ENCODE data around the gene PPP1R37.
A peak's percentile ranks its signal among the peaks of the same experiment; 100 is the strongest.

Gene PPP1R37

GRCh38 chr19:45169602-45170001, 76.6 kb downstream of the PPP1R37 start:
- no peak for DNase-seq (ENCODE audit: low read depth in 3 of 3)

DNA sequence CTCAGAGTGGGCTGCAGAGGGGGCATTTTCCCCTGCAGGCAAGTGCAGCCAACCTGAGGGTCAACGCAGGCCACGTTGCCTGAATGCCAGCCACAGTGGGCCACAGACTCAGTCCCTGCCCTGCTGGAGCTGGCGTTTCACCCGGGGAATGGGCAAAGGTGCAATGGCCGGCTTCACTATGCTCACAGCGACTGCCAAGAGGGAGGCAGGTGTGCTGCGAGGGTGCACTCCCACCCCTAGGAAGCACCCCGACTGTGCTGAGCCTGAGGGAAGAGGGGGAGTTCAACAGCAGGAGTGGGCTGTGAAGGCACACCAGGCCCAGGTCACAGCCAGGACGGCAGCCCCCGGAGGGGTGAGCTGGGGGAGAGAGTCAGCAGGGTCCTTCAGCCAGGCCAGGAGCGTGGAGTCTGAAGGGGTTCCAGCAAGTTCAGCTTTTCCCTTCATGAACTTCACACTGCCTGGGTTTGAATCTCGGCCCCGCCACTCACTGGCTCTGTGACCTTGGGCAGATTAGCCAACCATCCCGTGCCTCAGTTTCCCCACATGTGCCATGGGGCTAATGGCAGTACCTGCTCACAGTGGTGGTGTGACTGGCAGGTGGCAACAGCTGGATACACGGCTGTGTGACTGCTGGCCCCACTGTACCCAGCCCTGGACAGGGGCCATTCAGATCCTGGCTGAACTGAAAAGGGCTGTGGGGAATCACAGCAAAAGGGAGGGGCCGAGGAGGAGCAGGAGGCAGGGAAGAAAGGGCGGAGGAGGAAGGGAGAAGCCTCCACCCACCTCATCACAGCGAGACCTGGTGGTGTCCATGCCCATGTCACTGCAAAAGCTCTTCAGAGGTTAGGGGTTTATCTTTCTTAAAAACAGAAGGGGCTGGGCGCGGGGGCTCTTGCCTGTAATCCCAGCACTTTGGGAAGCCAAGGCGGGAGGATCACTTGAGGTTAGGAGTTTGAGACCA, 77.4 kb downstream of the PPP1R37 start:
- DNase-seq (ENCODE audit: low read depth in 3 of 3): no peak

DNA sequence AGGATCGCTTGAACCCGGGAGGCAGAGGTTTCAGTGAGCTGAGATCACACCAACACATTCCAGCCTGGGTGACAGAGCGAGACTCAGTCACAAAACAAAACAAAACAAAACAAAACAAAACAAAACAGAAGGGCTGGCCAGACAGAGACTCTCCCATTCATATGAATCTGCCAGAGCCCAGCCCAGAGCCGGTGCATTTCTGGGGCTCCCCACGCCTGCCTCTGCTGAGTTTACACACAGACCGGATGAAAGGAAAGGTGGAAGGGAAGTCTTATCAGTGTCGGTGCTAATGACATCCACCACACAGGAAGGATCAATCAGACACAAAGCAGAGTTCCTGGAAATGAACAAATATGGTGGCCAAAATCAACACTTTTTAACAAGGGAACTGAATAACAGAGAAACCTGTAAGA, 78.2 kb downstream of the PPP1R37 start:
- DNase-seq (ENCODE audit: low read depth in 3 of 3): no peak

GRCh38 chr19:45172173-45172572, 79.2 kb downstream of the PPP1R37 start:
- DNase-seq (ENCODE audit: low read depth in 3 of 3): no peak

GRCh38 chr19:45172611-45173208, 79.7 kb downstream of the PPP1R37 start:
- DNase-seq (ENCODE audit: low read depth in 3 of 3): no peak

DNA sequence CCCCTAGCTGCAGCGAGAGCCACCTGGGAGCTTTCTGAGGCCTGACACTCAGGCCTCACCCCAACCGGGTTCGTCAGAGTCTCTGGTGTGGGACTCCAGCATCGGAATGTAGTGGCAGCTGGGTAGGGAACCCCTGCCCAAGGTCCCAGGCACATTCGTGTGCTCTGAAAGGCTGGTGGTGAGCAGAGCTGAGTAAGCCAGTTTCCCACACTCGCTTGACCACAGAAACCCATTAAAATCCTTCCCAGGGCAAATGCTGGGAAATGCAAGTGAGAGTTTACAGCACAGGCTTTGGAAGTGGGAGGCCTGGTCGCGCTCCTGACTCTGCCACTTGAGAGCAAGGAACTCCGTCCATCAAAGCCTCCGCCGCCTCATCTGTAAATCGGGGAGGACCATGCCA, 80.8 kb downstream of the PPP1R37 start:
- no peak for DNase-seq (ENCODE audit: low read depth in 3 of 3)

DNA sequence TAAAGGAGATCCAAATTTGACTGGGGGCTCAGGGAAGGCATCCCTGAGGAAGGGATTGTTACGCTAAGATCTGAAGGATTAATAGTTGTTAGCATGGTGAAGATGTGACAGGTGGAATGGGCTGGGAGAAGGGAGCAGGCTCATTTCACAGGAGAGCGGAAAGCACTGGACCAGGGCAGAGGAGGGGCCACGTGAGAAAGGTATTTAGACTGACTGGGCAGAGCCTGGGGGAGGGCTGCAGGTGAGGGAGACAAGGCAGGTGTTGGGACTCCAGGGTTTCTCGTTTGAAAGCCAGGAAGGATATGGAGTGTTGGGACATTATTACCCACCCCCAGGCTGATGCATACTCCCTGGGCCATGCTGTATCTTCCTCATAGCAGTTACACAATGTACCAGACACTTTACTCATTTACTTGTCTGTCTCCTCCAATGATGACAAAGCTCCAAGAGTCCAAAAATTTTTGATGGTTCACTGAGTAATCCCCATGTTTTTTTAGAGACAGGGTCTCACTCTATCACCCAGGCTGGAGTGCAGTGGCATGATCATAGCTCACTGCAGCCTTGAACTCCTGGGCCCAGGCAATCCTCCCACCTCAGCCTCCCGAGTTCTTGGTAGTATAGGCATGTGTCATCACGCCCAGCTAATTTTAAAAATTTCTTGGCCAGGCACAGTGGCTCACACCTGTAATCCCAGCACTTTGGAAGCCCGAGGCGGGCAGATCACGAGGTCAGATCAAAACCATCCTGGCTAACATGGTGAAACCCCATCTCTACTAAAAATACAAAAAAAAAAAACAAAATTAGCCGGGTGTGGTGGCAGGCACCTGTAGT, 82.8 kb downstream of the PPP1R37 start:
- DNase-seq (ENCODE audit: low read depth in 3 of 3): no peak

- peak in 1 of 3 donors; percentile 43 for DNase-seq (ENCODE audit: low read depth in 3 of 3)
Observed at GRCh38 chr19:45177817-45178261, 84.9 kb downstream of the PPP1R37 start, which contains the start of gene TRAPPC6A. Gene TRAPPC6A (minus strand): TSS chr19:45178237. CDS start chr19:45178218, 19 bp downstream.

DNA sequence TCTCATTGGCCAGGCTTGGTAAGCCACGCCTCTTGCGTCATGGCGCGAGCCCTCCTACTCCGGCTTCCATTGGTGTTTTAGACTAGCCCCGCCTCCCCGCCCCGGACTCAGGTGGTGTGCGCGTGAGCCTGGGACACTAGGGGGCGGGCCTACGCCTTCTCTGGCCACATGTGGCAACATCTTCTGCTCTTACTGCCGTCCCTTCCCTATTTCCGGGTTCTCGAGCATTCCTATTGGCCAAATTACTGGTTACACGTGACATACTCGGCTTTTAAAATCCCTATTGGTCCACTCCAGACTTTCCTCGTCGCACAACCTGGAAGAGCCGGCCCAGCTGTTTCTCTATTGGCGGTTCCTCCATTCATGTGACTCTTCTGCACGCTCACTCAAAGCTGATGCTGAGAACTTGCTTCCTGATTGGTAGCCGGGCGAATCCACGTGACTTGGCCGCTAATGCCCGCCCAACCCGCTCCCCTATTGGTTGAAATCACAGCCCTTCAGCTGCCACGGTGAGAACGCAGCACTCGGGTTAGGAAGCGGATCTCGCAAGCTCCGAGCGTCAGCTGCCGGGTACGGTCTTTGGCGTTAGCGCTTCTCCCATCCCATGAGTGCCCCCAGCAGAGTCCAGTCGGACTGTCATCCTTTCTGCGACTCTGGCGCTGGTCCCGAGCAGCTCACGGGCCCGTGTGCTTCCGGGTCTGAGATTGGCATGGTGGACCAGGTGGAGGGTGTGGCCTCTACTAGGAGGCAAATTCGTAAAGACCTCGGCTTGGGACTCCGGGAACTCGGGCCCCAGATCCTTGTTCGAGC, 85.5 kb downstream of the PPP1R37 start, which contains the start of gene BLOC1S3:
BLOC1S3 (plus strand) TSS at position 523 of the 810 bp plus-strand sequence. CDS start 513 bp downstream, outside the sequence.
- peak; percentile 99 to 100 (median 99) for DNase-seq (ENCODE audit: low read depth in 3 of 3)

DNA sequence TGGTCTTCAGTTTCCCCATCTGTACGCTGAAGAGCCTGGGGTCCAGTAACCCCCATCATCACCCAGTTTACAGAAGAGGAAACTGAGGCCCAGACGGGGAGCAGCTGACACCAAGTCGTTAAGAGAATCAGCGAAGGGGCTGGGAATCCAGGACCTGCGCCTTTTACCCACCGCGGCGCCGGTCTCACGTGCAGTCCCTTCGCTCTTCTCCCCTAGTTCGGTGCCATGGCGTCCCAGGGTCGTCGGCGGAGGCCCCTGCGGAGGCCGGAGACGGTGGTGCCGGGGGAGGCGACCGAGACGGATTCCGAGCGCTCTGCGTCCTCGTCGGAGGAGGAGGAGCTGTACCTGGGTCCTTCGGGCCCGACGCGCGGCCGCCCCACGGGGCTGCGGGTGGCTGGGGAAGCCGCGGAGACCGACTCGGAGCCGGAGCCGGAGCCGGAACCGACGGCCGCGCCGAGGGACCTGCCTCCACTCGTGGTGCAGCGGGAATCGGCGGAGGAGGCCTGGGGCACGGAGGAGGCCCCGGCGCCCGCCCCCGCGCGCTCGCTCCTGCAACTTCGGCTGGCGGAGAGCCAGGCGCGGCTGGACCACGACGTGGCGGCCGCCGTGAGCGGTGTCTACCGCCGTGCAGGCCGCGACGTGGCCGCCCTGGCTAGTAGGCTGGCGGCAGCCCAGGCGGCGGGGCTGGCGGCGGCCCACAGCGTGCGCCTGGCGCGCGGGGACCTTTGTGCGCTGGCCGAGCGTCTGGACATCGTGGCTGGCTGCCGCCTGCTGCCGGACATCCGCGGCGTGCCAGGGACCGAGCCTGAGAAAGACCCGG, 86.3 kb downstream of the PPP1R37 start:
- DNase-seq (ENCODE audit: low read depth in 3 of 3): no peak

GRCh38 chr19:45179892-45180370, 87.0 kb downstream of the PPP1R37 start:
- no peak for DNase-seq (ENCODE audit: low read depth in 3 of 3)

DNA sequence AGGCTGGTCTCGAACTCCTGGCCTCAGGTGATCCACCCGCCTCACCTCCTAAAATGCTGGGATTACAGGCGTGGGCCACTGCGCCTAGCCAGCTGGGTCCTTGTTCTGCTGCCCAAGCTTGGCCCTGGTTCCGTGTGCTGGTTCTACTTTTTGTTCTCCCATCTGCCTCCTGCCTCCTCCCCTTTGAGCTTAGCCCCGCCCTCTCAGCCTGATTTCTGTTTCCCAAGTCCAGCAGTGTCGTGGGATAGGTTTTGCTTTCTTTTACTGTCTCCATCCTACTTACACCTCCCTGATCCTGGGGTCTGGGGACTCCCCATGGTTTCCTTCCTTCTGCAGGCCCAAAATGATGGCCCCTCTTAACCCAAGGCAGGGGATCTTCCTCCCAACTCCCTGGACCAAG, 88.0 kb downstream of the PPP1R37 start:
- DNase-seq (ENCODE audit: low read depth in 3 of 3): no peak

GRCh38 chr19:45182758-45183157, 89.8 kb downstream of the PPP1R37 start:
- DNase-seq (ENCODE audit: low read depth in 3 of 3): no peak

- no peak for DNase-seq (ENCODE audit: low read depth in 3 of 3)
Observed at GRCh38 chr19:45184115-45184514, 91.1 kb downstream of the PPP1R37 start.

GRCh38 chr19:45186509-45187334, 93.7 kb downstream of the PPP1R37 start:
- DNase-seq (ENCODE audit: low read depth in 3 of 3): no peak

- DNase-seq (ENCODE audit: low read depth in 3 of 3): no peak
Observed at GRCh38 chr19:45187421-45188100, 94.6 kb downstream of the PPP1R37 start.

DNA sequence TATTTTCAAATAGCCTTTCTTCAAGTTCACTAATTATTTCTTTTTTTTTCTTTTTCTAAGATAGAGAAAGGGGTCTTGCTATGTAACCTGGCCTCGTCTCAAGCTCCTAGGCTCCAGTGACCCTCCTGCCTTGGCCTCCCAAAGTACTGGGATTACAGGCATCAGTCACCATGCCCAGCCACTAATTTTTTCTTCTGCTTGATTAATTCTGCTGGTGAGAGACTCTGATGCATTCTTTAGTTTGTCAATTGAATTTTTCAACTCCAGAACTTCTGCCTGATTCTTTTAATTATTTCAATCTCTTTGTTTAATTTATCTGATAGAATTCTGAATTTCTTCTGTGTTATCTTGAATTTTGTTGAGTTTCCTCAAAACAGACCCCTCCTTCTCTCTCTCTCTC, 97.0 kb downstream of the PPP1R37 start:
- no peak for DNase-seq (ENCODE audit: low read depth in 3 of 3)

DNA sequence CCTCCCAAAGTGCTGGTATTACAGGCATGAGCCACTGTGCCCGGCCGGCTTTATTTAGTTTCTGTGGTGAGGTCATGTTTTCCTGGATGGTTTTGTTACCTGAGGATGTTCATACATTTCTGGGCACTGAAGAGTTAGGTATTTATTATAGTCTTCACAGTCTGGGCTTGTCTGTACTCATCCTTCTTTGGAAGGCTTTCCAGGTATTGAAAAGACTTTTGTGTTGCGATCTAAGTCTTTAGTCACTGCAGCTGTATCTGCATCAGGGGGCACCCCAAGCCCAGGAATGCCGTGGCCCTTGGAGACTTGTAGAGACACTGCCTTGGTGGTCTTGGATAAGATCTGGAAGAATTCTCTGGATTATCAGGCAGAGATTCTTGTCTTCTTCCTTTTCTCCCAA, 98.4 kb downstream of the PPP1R37 start:
- DNase-seq (ENCODE audit: low read depth in 3 of 3): no peak
